Endothelial cell of umbilical vein (primary cell): ENCODE results near the gene GPR82. TPM values are rescaled to one million over a fixed set of nuclear protein-coding genes. Genes with fewer than 3 reads are reported as not detected.

Experiments used
- BruUV-seq: library from RNA; stranded (reverse); fragments of 400-500 nt; replicated peaks from 2 replicates; lab custom pipeline; 2021; lab: Mats Ljungman, UMichigan
- CTCF ChIA-PET: fragments of 300-600, 350-600 bp; sonication (Branson Sonifier 250); formaldehyde crosslinking; loops from one replicate; lab custom pipeline; 2021; ENCODE audit warnings: antibody characterized with exemption, inconsistent platforms; lab: Charles Lee
- POLR2A ChIA-PET: fragments of 300-600, 350-600 bp; sonication (Branson Sonifier 250); formaldehyde crosslinking; loops from one replicate; lab custom pipeline; 2021; ENCODE audit warnings: antibody characterized with exemption, inconsistent platforms; lab: Charles Lee
- DNase-seq: peaks from one replicate; pipeline ENCODE4 v3.0.0-alpha.2; 2011; ENCODE audit warnings: low read depth, low spot score
- FAIRE-seq: peaks from 2 replicates; lab custom pipeline; 2011; peaks lifted over from hg19 to GRCh38; lab: Jason Lieb, UNC
- H2AFZ ChIP-seq: 2 replicates; pipeline ENCODE4 v1.6.0; 2012; ENCODE audit warnings: low read depth, low read length, control low read depth, inconsistent platforms
- H3K27ac ChIP-seq: 2 replicates; pipeline ENCODE4 v1.5.1; 2011; ENCODE audit warnings: low read depth, mild to moderate bottlenecking, control low read depth, low read length, moderate library complexity; ENCODE audit not compliant: insufficient read depth
- H3K27me3 ChIP-seq, 2 experiments: 2 replicates each; pipeline versions ENCODE4 v1.6.0 to v1.6.1; 2011; ENCODE audit warnings: low read length in 2 of 2, mixed read lengths in 1 of 2; ENCODE audit not compliant: control insufficient read depth in 2 of 2, insufficient read depth in 2 of 2
- H3K36me3 ChIP-seq, 2 experiments: 2 replicates in 1 of 2; 3 replicates in 1 of 2; pipeline ENCODE4 v1.5.1; 2011; ENCODE audit warnings: low read length in 2 of 2, mild to moderate bottlenecking in 1 of 2, moderate library complexity in 1 of 2; ENCODE audit not compliant: control insufficient read depth in 2 of 2, insufficient read depth in 2 of 2; ENCODE audit errors: extremely low read depth in 1 of 2
- H3K4me1 ChIP-seq: 3 replicates; pipeline ENCODE4 v1.5.1; 2011; ENCODE audit warnings: mild to moderate bottlenecking, low read length; ENCODE audit not compliant: control insufficient read depth, insufficient read depth; ENCODE audit errors: extremely low read depth
- H3K4me2 ChIP-seq: 2 replicates; pipeline ENCODE4 v1.6.1; 2011; ENCODE audit warnings: low read length, control low read depth, mixed read lengths; ENCODE audit not compliant: insufficient read depth
- H3K4me3 ChIP-seq, 3 experiments: fragments of 200-600 bp in 1 of 3; sonication (generic), shearing (Covaris generic) in 1 of 3; replicated peaks in 1 of 3; 2 replicates each; pipeline ENCODE4 v1.5.1; 2011 to 2016; ENCODE audit warnings: control low read depth in 3 of 3, low read length in 3 of 3, mild to moderate bottlenecking in 2 of 3, inconsistent platforms in 1 of 3, low read depth in 1 of 3, moderate library complexity in 1 of 3; ENCODE audit not compliant: insufficient read depth in 1 of 3
- H3K79me2 ChIP-seq: 2 replicates; pipeline ENCODE4 v1.6.0; 2012; ENCODE audit warnings: low read length, inconsistent platforms; ENCODE audit not compliant: control insufficient read depth, insufficient read depth
- H3K9ac ChIP-seq: replicated peaks from 2 replicates; pipeline ENCODE3; 2011; ENCODE audit warnings: low read length, control low read depth; ENCODE audit not compliant: insufficient read depth; ENCODE audit errors: extremely low read depth
- H3K9me1 ChIP-seq: replicated peaks from 3 replicates; pipeline ENCODE4 v1.6.0; 2011; ENCODE audit warnings: mild to moderate bottlenecking, low read length; ENCODE audit not compliant: control insufficient read depth, insufficient read depth; ENCODE audit errors: extremely low read depth
- H3K9me3 ChIP-seq: replicated peaks from 2 replicates; pipeline ENCODE4 v1.5.1; 2012; ENCODE audit warnings: low read length, inconsistent platforms; ENCODE audit not compliant: control insufficient read depth, insufficient read depth
- H4K20me1 ChIP-seq: replicated peaks from 2 replicates; pipeline ENCODE3; 2011; ENCODE audit warnings: mild to moderate bottlenecking, low read length; ENCODE audit not compliant: control insufficient read depth, insufficient read depth; ENCODE audit errors: extremely low read depth
- FOS ChIP-seq: IDR thresholded peaks from 2 replicates; pipeline ENCODE4 v1.6.1; 2011; ENCODE audit warnings: mild to moderate bottlenecking, low read length, moderate library complexity, borderline replicate concordance; ENCODE audit not compliant: insufficient read depth
- GATA2 ChIP-seq: IDR thresholded peaks from 2 replicates; pipeline ENCODE4 v1.7.0; 2011; ENCODE audit warnings: low read depth, mild to moderate bottlenecking, moderate library complexity, mixed read lengths, low read length; ENCODE audit not compliant: insufficient read length, insufficient read depth
- JUN ChIP-seq: IDR thresholded peaks from 2 replicates; pipeline ENCODE4 v1.6.1; 2011; ENCODE audit warnings: borderline replicate concordance, low read depth; ENCODE audit not compliant: insufficient read length, insufficient read depth
- MYC ChIP-seq: IDR thresholded peaks from one replicate; pipeline ENCODE4 v1.6.1; 2011; ENCODE audit warnings: mild to moderate bottlenecking, low read depth, low read length
- POLR2A ChIP-seq: IDR thresholded peaks from 2 replicates; pipeline ENCODE4 v1.6.1; 2012; ENCODE audit warnings: low read depth, mild to moderate bottlenecking, control low read depth, low read length
- dilution Hi-C: fragments of 300-500 bp; cut with MboI; formaldehyde crosslinking; loops from one replicate; pipeline ENCODE4 v1.15.0; 2019; ENCODE audit warnings: low sequenced_read_pairs; ENCODE audit not compliant: extremely low pct_ligation_motif_present
- intact Hi-C: fragments of 100-400 bp; cut with micrococcal nuclease; formaldehyde crosslinking; loops from one replicate; pipeline ENCODE4 v1.10.0; 2022
- polyA plus RNA-seq, 4 experiments: library from polyadenylated mRNA; depleted of rRNA in 3 of 4; stranded (reverse) in 3 of 4; unstranded in 1 of 4; fragments of >200 nt; gene quantifications; 2 replicates each; pipeline versions ENCODE4 v1.2.1 to v1.2.3, GENCODE V29; 2011 to 2012; ENCODE audit warnings: missing spikeins in 1 of 4
- total RNA-seq: library from RNA; stranded (reverse); gene quantifications from 2 replicates; pipeline ENCODE4 v1.2.3, GENCODE V29; 2021
- TF ChIP-seq, protein P1 (sequence below), 2 donors: IDR thresholded peaks; 1 replicate in 1 of 2; 2 replicates in 1 of 2; pipeline ENCODE4 v1.5.1; 2011; ENCODE audit warnings: low read length in 2 of 2, mild to moderate bottlenecking in 2 of 2, moderate library complexity in 2 of 2, control low read depth in 1 of 2, inconsistent platforms in 1 of 2, low read depth in 1 of 2; ENCODE audit not compliant: insufficient read depth in 1 of 2; ENCODE audit errors: extremely low read depth in 1 of 2
- TF ChIP-seq, protein P2 (sequence below): IDR thresholded peaks from 2 replicates; pipeline ENCODE4 v1.6.1; 2011; ENCODE audit not compliant: insufficient read depth, insufficient read length

Gene GPR82
- total and polyA plus RNA-seq, 2 donors (not counting 3 experiments of a cell fraction or from before 2014, with no cell fraction given): not detected

DNA sequence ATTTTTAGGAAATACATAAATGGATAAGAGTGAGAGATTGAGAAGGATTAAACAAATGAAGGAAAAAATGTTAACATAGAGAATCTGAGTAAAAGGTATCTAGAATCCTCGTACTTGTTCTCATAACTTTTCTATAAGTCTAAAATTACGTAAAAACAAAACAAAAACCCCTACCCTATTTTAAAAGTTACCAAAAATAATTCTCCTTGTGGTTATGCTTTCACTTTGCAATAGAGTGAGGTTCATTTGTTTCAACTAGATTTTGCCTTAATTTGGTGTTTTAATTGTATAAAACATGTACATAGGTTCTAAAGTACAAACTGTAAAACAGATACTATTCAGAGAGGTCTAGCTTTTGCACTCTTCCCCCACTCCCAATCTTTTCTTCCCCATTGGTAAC, 39.0 kb upstream of the GPR82 start:
- ChIA-PET POLR2A (no interaction called here), CTCF (no interaction called here)
- FAIRE-seq: no peak

More for the DNA sequence above, 39.0 kb upstream of the GPR82 start:
- DNase-seq: no peak
- no peaks in the 10 kb centered on the region for H3K27me3 ChIP-seq
- BruUV-seq: no TSS peak
- no peaks in the 10 kb centered on the region for H3K9me3 ChIP-seq
- no peak for TF ChIP-seq FOS
- no peak for TF ChIP-seq POLR2A
- TF ChIP-seq GATA2: no peak
- TF ChIP-seq MYC: no peak
- no peak for TF ChIP-seq JUN
- TF ChIP-seq, protein P1, sequence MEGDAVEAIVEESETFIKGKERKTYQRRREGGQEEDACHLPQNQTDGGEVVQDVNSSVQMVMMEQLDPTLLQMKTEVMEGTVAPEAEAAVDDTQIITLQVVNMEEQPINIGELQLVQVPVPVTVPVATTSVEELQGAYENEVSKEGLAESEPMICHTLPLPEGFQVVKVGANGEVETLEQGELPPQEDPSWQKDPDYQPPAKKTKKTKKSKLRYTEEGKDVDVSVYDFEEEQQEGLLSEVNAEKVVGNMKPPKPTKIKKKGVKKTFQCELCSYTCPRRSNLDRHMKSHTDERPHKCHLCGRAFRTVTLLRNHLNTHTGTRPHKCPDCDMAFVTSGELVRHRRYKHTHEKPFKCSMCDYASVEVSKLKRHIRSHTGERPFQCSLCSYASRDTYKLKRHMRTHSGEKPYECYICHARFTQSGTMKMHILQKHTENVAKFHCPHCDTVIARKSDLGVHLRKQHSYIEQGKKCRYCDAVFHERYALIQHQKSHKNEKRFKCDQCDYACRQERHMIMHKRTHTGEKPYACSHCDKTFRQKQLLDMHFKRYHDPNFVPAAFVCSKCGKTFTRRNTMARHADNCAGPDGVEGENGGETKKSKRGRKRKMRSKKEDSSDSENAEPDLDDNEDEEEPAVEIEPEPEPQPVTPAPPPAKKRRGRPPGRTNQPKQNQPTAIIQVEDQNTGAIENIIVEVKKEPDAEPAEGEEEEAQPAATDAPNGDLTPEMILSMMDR (IDR thresholded peaks at IDR 0.05; ENCODE audit: extremely low read depth in 1 of 2, insufficient read depth in 1 of 2, low read depth in 1 of 2, low read length in 2 of 2): no peak
- TF ChIP-seq, protein P2, sequence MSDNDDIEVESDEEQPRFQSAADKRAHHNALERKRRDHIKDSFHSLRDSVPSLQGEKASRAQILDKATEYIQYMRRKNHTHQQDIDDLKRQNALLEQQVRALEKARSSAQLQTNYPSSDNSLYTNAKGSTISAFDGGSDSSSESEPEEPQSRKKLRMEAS: no peak
- no peak overlapping the region for H3K4me2 ChIP-seq
- no peak overlapping the region for H3K9ac ChIP-seq
- H3K27ac ChIP-seq: no peak overlapping the region
- dilution Hi-C loops (no loop called here), intact Hi-C loops (no loop called here)
- H3K36me3 ChIP-seq: no peaks in the 10 kb centered on the region
- no peak overlapping the region for H2AFZ ChIP-seq
- H3K4me1 ChIP-seq: no peaks in the 10 kb centered on the region
- H3K79me2 ChIP-seq: no peaks in the 10 kb centered on the region
- H4K20me1 ChIP-seq: no peaks in the 10 kb centered on the region
- H3K4me3 ChIP-seq: no peak overlapping the region
- H3K9me1 ChIP-seq: no peaks in the 10 kb centered on the region
